ENCODE data around the gene CPEB2.

DNA sequence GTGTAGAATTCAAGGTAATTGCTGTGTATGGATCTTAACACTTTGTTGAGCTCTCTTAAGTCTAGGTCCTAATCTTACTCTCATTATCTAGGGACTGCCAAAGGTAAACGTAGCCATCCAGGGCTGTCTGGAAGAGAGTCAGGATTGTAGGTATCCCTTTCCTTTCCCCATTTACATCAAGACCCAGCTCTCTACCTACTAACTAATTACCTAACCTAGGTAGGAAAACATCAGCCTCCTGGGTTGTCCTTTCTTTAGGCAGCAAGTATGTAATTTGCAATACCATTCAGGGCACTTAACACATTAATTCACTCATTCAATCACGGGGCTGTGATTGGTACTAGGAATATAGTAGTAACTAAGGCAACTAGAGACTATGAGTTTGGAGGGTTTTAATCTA is 15.2 kb upstream of the CPEB2 start:
- no peak for TF ChIP-seq CTCF (IDR thresholded peaks at IDR 0.05)
- TF ChIP-seq POLR2A (IDR thresholded peaks at IDR 0.05), result no peak
